Stimulated activated CD8-positive, alpha-beta memory T cell treated with anti-CD3 and anti-CD28 coated beads, Interleukin-7, amount 100 ng/mL, for 48 hours (primary cell): ENCODE results near the gene N4BP2L1.

ENCODE experiments used
- DNase-seq, 2 donors: peaks; one replicate each; pipeline ENCODE4 v3.0.0-alpha.2; 2020; ENCODE audit warnings: low read depth in 1 of 2; ENCODE audit errors: extremely low read depth in 1 of 2

The N4BP2L1 gene

GRCh38 chr13:32432856-32433255, 4.9 kb upstream of the N4BP2L1 start:
- DNase-seq = no peak

GRCh38 chr13:32431361-32431760, 3.4 kb upstream of the N4BP2L1 start:
- DNase-seq = no peak

DNA sequence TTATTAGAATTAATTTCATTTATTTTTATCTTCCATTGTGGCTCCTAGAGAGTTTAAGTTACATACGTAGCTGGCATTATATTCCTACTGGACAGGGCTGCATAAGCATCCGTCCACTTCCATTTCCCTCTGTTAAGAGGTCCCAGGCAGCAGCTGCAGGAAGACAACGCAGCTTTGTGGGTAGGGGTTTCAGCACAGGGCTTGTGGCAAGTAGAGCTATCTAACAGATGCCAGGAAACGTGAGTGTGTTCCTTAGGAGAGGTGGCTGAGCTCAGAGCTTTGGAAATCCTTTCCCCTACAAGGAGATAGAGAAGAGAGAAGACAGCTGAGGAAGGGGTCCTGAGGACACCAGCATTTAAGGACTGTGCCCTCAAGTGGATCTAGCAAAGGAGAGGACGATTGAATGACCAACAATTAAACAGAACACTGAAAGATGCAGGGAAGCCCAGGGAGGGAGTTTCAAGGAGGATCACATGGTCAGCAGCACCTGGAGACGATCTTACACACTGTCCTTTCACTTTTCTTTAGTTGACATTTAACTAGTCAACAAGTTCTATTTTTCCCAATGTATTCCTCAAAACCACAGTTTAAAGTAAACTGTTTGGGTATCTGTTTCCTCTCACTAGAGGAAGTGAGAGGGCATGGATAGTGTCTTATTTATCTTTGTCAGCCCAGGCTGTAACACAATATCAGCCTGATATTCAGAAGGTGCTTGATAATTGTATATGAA, 2.3 kb upstream of the N4BP2L1 start:
- no peak for DNase-seq

- DNase-seq = no peak
These were observed 1.5 kb upstream of the N4BP2L1 start for GRCh38 chr13:32429433-32429909.

- no peak for DNase-seq
These were observed 877 bp upstream of the N4BP2L1 start for GRCh38 chr13:32428581-32429432.

- peak in 1 of 2 donors; percentile 32 for DNase-seq
These were observed 709 bp downstream of the N4BP2L1 start for GRCh38 chr13:32426990-32427851.

GRCh38 chr13:32426191-32426989, 1.5 kb downstream of the N4BP2L1 start:
- no peak for DNase-seq

DNA sequence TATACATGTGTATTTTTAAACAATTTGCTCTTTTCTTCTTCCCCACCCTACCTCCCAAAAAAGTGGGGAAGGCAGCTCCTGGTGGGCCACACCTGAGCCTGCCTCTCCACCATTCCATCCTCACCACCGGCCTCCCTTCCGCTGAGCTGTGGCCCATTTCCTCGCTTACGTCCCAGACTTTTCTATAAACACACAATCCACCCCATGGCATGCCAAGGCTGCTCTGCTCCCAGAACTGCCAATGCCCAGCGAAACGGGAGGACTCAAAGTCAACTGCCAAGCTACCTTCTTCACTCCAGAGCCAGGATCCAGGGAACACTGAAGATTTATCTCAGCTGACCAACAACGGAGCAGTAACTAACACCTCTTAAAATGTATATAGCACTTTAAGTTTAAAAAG, 2.8 kb downstream of the N4BP2L1 start:
- no peak for DNase-seq

DNA sequence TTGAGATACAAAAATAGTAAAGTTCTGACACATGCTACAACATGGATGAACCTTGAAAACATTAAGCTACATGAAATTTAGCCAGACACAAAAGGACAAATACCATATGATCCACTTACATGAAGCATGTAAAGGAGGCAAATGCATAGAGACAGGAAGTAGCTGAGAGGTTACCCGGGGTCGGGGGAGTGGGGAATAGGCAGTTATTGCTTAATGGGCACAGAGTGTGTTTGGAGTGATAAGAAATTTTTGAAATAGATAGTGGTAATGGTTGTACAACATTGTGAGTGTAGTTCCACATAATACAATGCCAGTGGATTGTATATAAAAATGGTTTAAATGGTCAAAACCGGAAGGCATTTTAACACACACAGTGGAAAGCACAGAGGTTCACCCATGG, 4.3 kb downstream of the N4BP2L1 start:
- no peak for DNase-seq

- DNase-seq = no peak
These were observed 8.1 kb downstream of the N4BP2L1 start for GRCh38 chr13:32419862-32420261.

DNA sequence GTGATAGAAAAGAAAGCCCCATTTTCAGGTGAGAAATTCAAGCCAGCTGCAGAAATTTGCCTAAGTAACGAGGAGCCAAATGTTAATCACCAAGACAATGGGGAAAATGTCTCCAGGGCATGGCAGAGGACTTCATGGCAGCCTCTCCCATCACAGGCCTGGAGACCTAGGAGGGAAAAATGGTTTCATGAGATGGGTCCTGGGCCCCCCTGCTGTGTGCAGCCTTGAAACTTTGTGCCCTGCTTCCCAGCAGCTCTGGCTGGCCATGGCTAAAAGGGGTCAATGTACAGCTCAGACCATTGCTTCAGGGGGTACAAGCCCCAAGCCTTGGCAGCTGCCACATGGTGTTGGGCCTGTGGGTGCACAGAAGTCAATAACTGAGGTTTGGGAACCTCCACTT, 9.9 kb downstream of the N4BP2L1 start:
- DNase-seq = no peak

- DNase-seq = no peak
These were observed 12.9 kb downstream of the N4BP2L1 start for GRCh38 chr13:32415019-32415418.

DNA sequence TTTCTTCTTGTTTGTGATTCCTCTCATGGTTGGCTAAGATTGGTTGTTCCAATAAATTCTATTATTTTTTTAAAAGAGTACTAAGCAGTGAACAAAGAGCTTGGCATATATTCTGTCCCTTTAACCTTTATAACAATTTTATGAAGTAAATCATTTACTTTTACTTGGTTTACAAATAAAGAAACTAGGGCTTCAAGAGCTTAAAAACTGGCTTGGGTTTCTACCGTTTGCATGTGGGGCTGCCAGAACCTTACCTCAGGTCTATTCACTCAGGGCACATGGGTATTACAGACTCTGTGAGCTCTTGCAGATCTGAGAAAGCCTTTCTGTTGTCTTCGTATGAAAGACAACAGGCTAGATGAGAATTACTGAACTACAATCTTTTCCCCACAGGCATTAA, 13.3 kb downstream of the N4BP2L1 start:
- DNase-seq = no peak

DNA sequence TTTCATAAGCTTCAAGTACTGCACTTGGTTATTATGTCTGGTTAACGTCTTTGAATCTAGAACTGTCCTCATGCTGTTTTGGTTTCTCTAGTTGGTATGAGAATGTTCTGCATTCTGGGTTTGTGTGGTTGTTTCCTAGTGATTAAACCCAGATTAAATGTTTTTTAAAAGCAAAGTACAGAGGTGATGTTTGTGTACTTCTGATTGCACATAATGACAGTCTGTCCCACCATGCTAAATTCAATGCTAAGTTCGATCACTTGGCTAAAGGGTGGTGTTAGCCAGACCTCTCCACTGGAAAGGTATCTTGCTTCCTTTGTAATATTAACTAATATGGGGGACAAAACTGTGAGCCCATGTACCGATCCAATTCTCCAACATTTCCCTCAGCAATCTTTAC, 14.6 kb downstream of the N4BP2L1 start:
- no peak for DNase-seq

DNA sequence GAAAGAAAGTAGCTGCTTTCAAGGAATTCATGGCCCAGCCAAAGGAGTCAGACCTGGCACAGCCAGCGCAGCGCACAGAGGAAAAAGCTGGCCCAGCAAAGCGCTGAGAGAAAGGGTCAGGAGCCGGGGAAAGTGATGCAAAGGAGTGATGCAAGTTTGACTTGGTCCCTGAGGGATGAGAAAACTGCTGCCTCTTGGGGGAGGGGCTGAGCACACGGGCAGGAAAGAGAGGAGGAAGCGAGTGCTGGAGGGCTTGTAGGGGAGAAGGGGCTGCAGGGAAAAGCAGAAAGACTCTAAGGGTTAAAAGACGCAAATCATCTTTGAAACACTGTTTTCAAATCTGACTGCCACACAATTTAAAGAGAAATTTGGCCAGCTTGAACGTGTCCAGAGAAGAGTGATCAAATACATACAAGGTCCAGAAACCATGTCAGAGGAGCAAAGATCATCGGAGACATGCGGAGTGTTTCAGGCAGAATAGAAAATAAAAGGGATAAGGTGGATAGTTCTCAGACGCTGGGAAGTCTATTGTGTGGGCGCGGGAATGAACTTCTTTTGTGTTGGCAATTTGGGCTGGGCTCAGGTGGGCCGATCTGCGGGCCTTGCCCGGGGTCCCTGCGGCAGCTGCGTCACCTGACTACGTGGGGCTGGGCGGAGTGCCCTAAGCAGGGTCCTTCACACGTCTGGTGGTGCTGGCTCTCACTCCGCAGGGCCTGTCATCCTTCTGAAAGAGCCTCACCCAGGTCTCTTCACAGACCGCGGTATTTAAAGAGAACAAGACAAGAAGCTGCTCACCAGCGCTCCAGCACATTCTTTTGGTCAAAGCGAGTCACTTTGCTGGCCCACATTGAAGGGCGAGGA, 18.1 kb downstream of the N4BP2L1 start:
- no peak for DNase-seq

GRCh38 chr13:32409001-32409313, 19.0 kb downstream of the N4BP2L1 start:
- DNase-seq = no peak

DNA sequence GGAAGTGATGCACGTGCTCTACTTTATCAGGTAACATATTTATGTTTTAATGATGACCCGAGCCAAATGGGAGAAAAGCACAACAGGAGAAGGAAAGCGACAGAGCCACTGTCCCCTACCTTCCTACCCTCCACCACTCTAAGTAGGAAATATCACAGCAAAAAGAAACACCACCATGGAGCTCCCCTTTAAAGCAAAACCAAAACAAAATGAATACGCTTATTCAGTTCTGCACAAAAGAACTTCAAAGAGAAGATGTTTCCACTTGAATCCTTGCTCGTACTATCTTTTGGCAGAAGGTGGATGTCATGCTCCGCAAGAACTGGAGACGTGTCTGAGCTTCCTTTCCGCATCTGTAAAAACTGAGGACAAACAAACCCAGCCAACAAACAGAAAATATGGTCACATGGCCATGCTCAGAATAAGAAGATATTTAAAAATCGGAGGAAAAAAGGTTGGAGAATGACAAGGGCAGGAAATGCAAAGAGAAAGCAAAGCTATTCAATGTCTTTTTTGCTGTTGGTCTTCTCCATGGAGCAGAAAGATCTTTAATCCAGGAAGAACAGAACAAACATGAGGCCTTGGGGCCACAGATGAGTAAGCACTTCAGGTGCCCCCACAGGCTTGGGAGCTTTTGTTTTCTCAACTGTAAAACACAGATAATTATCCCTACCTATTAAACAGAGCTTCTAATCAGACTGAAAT, 19.5 kb downstream of the N4BP2L1 start:
- no peak for DNase-seq

DNA sequence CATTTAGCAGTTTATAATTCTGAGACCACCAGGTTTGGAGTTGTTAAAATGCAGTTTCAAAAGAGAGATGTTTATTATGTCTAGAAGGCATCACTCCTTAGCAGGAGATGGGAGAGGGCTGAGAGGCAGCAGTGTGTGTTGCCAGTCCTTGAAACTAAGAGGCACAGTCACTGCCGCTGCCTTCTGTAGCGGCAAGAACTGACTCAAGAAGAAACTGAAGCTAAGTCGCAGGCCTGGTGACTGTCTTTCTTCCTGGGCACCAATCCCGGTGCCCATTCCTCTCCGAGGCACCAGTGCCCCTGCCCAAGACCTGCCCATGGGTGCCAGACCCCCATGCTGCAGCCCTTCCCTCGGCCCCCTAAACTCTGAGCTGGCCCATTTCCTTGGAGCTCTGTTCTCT, 20.1 kb downstream of the N4BP2L1 start:
- DNase-seq = no peak

- no peak for DNase-seq
These were observed 24.8 kb downstream of the N4BP2L1 start for GRCh38 chr13:32403108-32403507.
